HepG2 (cell line): ENCODE results near the gene RPRML. TPM values are rescaled to one million over a fixed set of nuclear protein-coding genes. Genes with fewer than 3 reads are reported as not detected.

Experiments used
- ARHGAP35 ChIP-seq: sonication (generic); formaldehyde crosslinking; IDR thresholded peaks from 2 replicates; pipeline ENCODE4 v1.9.0; 2022; ENCODE audit warnings: mild to moderate bottlenecking, inconsistent platforms, moderate library complexity, missing genetic modification reagents, borderline replicate concordance
- DNMT1 ChIP-seq: sonication (generic); formaldehyde crosslinking; IDR thresholded peaks from 2 replicates; pipeline ENCODE4 v1.5.1; 2020; ENCODE audit warnings: mild to moderate bottlenecking, missing genetic modification reagents
- HDAC2 ChIP-seq: sonication (generic); formaldehyde crosslinking; IDR thresholded peaks from 2 replicates; pipeline ENCODE4 v1.4.0; 2020; ENCODE audit warnings: missing genetic modification reagents
- HMGXB4 ChIP-seq, 2 experiments: sonication (generic) in 1 of 2; formaldehyde crosslinking in 1 of 2; IDR thresholded peaks; 2 replicates each; pipeline versions ENCODE4 v1.4.0 to v1.6.1; 2018 to 2020; ENCODE audit warnings: missing genetic modification reagents in 2 of 2, borderline replicate concordance in 1 of 2, low read depth in 1 of 2, mild to moderate bottlenecking in 1 of 2, missing biosample characterization in 1 of 2
- LRRFIP1 ChIP-seq: sonication (generic); formaldehyde crosslinking; conservative IDR thresholded peaks from 2 replicates; pipeline ENCODE4 v1.4.0; 2020; ENCODE audit warnings: missing genetic modification reagents
- MAFK ChIP-seq, 2 experiments: IDR thresholded peaks in 1 of 2; conservative IDR thresholded peaks in 1 of 2; 2 replicates each; pipeline ENCODE4 v1.6.1; 2011; ENCODE audit warnings: improper control_type of control experiment in 2 of 2, low read length in 2 of 2
- MAZ ChIP-seq, 2 experiments: sonication (generic) in 1 of 2; formaldehyde crosslinking in 1 of 2; IDR thresholded peaks; 2 replicates each; pipeline versions ENCODE4 v1.5.0 to v1.6.1; 2012 to 2020; ENCODE audit warnings: low read depth in 2 of 2, mild to moderate bottlenecking in 2 of 2, borderline replicate concordance in 1 of 2, improper control_type of control experiment in 1 of 2, low read length in 1 of 2, missing genetic modification reagents in 1 of 2, moderate library complexity in 1 of 2
- NBN ChIP-seq: fragments of 450-650 bp; conservative IDR thresholded peaks from 2 replicates; pipeline ENCODE4 v1.6.1; 2017
- RBAK ChIP-seq: sonication (generic); formaldehyde crosslinking; IDR thresholded peaks from 2 replicates; pipeline ENCODE4 v1.5.1; 2020; ENCODE audit warnings: mild to moderate bottlenecking, missing genetic modification reagents
- RBFOX2 ChIP-seq: fragments of 200-400 bp; formaldehyde crosslinking; IDR thresholded peaks from 2 replicates; pipeline ENCODE4 v1.6.1; 2017; ENCODE audit warnings: low read depth, mild to moderate bottlenecking, low read length
- REXO4 ChIP-seq: sonication (generic); formaldehyde crosslinking; IDR thresholded peaks from 2 replicates; pipeline ENCODE4 v1.8.0; 2022; ENCODE audit warnings: missing genetic modification reagents, mild to moderate bottlenecking, borderline replicate concordance
- ZMAT3 ChIP-seq: sonication (generic); formaldehyde crosslinking; conservative IDR thresholded peaks from 2 replicates; pipeline ENCODE4 v1.7.0; 2021; ENCODE audit warnings: missing genetic modification reagents
- ZMYM3 ChIP-seq: sonication (generic); formaldehyde crosslinking; IDR thresholded peaks from 2 replicates; pipeline ENCODE4 v1.5.1; 2020; ENCODE audit warnings: mild to moderate bottlenecking, missing genetic modification reagents
- ZNF296 ChIP-seq: sonication (generic); formaldehyde crosslinking; conservative IDR thresholded peaks from 2 replicates; pipeline ENCODE4 v1.5.0; 2020; ENCODE audit warnings: mild to moderate bottlenecking, missing genetic modification reagents
- ZNF781 ChIP-seq: sonication (generic); formaldehyde crosslinking; IDR thresholded peaks from 2 replicates; pipeline ENCODE4 v1.5.1; 2020; ENCODE audit warnings: borderline replicate concordance, mild to moderate bottlenecking, missing genetic modification reagents; ENCODE audit errors: not compliant biosample characterization
- polyA plus RNA-seq, 8 experiments: library from polyadenylated mRNA; depleted of rRNA in 3 of 8; stranded (reverse) in 7 of 8; unstranded in 1 of 8; fragments of >200 nt; fragmentation: Illumina TruSeq in 4 of 8; extraction: Trizol in 4 of 8; gene quantifications; 2 replicates each; pipeline versions ENCODE4 v1.2.1 to v1.2.3, GENCODE V29; 2011 to 2016; ENCODE audit warnings: low read depth in 4 of 8, missing spikeins in 1 of 8, mixed read lengths in 1 of 8; ENCODE audit not compliant: insufficient read depth in 1 of 8
- total RNA-seq, 5 experiments: library from RNA; depleted of rRNA; stranded (reverse); fragments of >200 nt; fragmentation: Illumina TruSeq; extraction: Trizol; gene quantifications; 2 replicates each; pipeline ENCODE4 v1.2.3, GENCODE V29; 2016; ENCODE audit warnings: low read depth in 1 of 5
- TF ChIP-seq, protein P1 (sequence below): IDR thresholded peaks from 2 replicates; pipeline ENCODE4 v1.6.1; 2016; ENCODE audit warnings: low read depth
- TF ChIP-seq, protein P2 (sequence below): sonication (generic); formaldehyde crosslinking; IDR thresholded peaks from 2 replicates; pipeline ENCODE4 v1.5.1; 2020; ENCODE audit warnings: mild to moderate bottlenecking, moderate library complexity, missing genetic modification reagents

The RPRML gene
- total and polyA plus RNA-seq, 2 of the 13 experiments (the other 11 are each of a cell fraction or from before 2014, with no cell fraction given): not detected

DNA sequence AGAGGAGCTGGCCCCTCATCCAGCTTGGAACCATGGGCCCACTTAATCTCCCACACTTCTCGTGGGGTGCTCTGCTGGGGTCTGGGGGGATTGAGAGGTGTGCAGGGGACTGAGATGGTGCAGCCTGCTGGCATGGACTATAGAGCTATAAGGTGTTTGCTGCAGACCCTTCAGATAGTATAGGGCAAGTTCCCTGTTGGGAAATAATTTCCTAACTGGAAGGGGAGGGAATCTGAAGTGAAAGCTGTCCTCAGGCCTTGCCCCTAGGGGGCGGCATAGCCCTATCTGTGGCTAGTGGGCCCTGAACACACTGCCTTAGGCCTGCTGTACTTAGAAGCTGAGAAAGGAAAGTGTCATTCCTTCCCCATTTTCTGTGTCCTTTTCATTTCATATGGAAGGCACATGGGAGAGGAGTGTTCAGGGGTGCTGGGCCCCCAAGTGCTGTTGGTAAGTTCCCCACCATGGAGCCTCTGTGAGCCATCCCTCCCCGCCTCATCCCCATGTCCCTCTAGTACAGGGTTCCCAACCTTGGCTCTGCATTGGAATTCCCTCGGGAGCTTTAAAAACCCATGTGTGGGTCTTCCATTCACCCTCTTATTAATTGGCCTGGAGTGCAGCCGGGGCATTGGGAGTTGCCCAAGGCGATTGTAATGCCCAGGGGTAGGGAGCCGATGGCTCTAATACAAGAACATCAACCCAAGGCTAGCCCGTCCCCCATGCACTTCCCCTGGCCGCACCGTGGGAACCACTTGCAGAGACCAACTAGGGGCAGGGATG lies 36.4 kb downstream of the RPRML start (continued):
- no peak for TF ChIP-seq MAFK (conservative IDR thresholded peaks at IDR 0.05 in 1 of 2, IDR thresholded peaks at IDR 0.05 in 1 of 2; ENCODE audit: low read length in 2 of 2)
- TF ChIP-seq DNMT1: 0 out of 2 replicates have a peak, but pooled peaks have one; percentile 22
- TF ChIP-seq, protein P1, sequence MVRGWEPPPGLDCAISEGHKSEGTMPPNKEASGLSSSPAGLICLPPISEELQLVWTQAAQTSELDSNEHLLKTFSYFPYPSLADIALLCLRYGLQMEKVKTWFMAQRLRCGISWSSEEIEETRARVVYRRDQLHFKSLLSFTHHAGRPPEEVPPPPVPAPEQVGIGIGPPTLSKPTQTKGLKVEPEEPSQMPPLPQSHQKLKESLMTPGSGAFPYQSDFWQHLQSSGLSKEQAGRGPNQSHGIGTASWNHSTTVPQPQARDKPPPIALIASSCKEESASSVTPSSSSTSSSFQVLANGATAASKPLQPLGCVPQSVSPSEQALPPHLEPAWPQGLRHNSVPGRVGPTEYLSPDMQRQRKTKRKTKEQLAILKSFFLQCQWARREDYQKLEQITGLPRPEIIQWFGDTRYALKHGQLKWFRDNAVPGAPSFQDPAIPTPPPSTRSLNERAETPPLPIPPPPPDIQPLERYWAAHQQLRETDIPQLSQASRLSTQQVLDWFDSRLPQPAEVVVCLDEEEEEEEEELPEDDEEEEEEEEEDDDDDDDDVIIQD: no peak
- TF ChIP-seq, protein P2, sequence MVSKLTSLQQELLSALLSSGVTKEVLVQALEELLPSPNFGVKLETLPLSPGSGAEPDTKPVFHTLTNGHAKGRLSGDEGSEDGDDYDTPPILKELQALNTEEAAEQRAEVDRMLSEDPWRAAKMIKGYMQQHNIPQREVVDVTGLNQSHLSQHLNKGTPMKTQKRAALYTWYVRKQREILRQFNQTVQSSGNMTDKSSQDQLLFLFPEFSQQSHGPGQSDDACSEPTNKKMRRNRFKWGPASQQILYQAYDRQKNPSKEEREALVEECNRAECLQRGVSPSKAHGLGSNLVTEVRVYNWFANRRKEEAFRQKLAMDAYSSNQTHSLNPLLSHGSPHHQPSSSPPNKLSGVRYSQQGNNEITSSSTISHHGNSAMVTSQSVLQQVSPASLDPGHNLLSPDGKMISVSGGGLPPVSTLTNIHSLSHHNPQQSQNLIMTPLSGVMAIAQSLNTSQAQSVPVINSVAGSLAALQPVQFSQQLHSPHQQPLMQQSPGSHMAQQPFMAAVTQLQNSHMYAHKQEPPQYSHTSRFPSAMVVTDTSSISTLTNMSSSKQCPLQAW (CRISPR knock-in tag): peak; percentile 27; the same call in 1 of the 2 replicates
- TF ChIP-seq ZNF296 (CRISPR knock-in tag): 0 out of 2 replicates have a peak, but pooled peaks have one; percentile 27
- no peak for TF ChIP-seq ARHGAP35 (CRISPR knock-in tag)
- TF ChIP-seq HDAC2 (CRISPR knock-in tag): 0 out of 2 replicates have a peak, but pooled peaks have one; percentile 38
- 0 out of 2 replicates have a peak, but pooled peaks have one; percentile 22 for TF ChIP-seq MAZ (IDR thresholded peaks at IDR 0.05; ENCODE audit: borderline replicate concordance, low read depth, low read length)
- TF ChIP-seq MAZ (CRISPR knock-in tag; IDR thresholded peaks at IDR 0.05; ENCODE audit: low read depth): 0 out of 2 replicates have a peak, but pooled peaks have one; percentile 46
- TF ChIP-seq HMGXB4 (CRISPR knock-in tag; IDR thresholded peaks at IDR 0.05; ENCODE audit: borderline replicate concordance in 1 of 2, low read depth in 1 of 2): peak in 1 of 2 experiments; percentile 73; a peak in 3 of 4 replicates
- TF ChIP-seq RBAK: 0 out of 2 replicates have a peak, but pooled peaks have one; percentile 7
- 0 out of 2 replicates have a peak, but pooled peaks have one; percentile 13 for TF ChIP-seq RBFOX2
- TF ChIP-seq ZMAT3: no peak; the same call in 1 of the 2 replicates
- no peak for TF ChIP-seq NBN
- no peak for TF ChIP-seq ZNF781 (CRISPR knock-in tag)
- TF ChIP-seq REXO4 (CRISPR knock-in tag): no peak
- TF ChIP-seq LRRFIP1: no peak
- TF ChIP-seq ZMYM3 (CRISPR knock-in tag): 0 out of 2 replicates have a peak, but pooled peaks have one; percentile 11
